ENCODE results near the gene RNF220.
A peak's percentile ranks its signal among the peaks of the same experiment; 100 is the strongest.

RNF220 gene

DNA sequence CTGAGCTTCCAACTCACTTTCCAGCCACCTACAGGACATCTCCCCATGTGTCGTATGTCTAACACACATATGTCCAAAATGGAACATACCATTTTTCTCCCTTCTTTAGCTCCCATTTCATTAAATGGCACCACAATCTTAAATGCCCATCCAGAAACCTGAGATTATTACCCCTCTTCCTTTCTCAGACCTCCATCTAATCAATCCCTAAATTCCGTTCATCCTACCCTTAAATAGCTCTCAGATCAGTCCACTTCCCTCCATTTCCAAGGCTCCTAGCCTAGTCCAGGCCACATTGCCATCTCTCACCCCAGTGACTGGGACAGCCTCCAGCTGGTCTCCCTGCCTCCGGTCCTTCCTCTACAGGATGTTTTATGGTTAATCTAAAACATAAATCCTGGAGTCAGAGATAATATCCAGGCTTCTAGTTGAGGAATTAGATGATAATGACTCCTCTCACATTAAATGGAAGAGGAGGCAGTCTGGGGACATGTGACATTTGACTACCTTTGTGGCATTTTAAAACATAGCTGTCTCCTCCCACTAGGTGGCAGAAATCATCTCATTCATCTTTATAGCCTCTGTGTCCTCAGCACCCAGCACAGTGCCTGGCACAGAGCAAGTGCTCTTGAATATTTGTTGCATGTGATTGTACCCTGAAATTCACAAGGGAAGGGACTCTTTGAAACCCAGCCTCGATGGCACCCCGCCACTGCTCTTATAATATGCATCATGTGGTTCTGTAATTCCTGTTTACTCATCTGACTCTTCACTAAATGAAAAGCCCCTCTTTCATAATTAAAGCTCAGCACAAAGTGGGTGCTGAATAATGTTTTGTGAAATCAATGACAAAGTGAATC is 166.9 kb downstream of the RNF220 start:
- no peak for FAIRE-seq
- no peak for DNase-seq (ENCODE audit: insufficient read length, low spot score)

- FAIRE-seq: no peak
- no peak for DNase-seq (ENCODE audit: insufficient read length, low spot score)
Observed at GRCh38 chr1:44572572-44572879, 167.5 kb downstream of the RNF220 start.

GRCh38 chr1:44575396-44575795 is 170.3 kb downstream of the RNF220 start:
- DNase-seq (ENCODE audit: insufficient read length, low spot score) (no peak), FAIRE-seq (no peak)

DNA sequence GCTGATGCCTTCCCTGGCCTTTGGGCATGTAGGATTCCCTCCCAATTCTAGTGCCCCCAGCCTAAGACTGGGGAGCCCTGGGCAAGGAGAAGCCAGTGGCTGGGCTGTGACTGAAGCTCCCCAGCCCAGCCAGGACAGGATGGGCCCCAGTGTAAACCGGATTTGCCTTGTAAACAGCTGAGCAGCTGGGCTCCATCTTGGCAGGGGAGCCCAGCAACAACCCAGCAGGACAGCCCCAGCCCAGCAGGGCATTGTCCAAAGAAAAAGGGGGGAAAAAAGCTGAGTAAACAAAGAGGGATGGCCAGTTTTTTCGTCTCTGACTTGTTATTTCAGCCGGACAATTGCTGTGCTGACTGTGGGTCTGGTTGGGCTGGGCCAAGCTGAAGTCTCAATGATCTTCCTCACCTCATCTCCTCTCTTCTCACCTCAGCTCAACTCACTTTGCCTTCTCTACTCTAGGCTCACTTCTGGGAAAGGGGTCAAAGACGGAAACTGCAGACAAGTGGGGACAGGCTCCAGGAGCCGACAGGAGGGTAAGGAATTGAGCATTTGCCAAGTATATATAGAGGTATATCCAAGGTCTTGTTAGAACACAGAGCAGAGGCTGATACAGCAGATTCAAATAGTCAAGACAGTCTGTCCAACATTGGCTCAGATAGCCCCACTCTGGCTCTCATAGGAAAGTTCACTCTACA is 171.5 kb downstream of the RNF220 start:
- no peak for FAIRE-seq
- no peak for DNase-seq (ENCODE audit: insufficient read length, low spot score)

DNA sequence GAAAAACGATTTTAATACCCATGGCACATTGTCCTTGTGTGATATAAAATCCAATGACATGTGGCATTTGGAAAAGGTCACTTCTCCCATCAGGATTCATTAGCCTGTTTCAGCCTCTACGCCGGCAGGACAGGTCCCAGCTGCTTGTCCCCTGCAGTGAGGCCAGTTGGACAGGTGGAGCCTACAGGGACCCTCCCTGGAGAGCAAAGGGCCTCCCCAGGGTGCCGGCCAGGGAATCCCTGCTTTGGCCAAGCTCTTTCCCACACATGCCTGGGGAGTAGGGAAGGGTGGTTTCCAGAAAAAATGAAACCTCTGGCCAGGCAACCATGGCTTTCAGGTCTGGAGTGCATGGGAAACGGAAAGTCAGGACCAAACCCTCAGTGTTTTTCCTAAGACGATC is 176.2 kb downstream of the RNF220 start:
- FAIRE-seq (no peak), DNase-seq (ENCODE audit: insufficient read length, low spot score) (no peak)

GRCh38 chr1:44584167-44584566 is 179.1 kb downstream of the RNF220 start:
- FAIRE-seq: no peak
- no peak for DNase-seq (ENCODE audit: insufficient read length, low spot score)

DNA sequence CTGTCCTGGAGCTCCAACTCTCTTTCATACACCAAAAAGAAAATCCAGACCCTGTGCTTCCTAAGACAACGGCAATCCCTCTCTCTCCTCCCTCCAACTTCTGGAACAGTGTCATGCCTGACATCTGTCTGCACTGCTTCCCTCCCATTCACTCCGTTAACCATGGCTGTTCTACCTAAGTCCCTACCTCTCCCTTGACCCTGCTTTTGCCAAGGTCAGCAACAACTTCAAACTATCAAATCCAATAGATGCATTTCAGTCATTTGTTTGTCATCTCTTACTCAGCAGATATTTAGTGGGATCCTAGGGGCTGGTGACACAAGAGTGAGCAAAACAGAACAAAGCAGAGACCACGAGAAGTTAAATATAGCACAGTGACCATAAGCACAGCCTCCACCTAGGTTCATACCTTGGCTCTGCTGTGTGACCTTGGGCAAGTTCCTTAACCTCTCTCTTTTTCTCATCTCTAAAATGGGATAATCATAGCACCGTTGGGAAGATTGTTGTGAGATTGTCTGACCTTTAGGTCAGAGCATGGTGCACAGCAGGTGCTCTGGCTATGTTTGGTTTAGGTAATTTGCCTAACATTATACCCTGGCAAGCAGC is 180.4 kb downstream of the RNF220 start:
- FAIRE-seq: no peak

DNA sequence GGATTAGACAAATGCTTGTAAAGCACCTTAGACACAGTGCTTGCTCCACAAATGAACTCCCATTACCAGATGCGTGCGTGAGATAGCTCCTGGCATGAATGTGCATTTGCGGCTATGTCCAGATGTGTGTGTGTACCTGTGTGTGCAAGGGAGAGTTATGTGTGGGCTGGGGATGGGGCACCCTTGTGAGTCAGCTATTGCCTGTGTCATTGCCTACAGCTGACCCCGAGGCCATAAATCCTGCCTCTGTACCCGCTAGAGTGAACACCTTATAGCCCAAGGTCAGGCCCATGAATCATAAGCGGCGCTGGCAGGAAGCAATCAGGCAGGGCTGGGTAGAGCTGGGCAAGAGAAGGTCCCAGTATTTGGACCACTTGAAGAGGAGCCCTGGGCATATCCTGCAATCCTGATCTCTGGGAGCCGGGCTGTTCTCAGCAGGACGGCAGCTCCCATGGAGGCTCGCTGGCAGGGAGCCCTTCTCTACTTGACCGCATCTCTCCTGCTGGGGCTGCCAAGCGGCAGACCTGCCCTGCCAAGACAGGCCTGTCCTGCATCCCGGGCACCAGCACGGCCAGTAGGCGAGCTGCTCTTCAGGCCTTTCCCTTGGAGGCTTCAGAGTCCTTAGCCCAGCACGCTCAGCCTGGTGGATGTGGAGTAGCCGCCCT is 182.9 kb downstream of the RNF220 start:
- no peak for FAIRE-seq
- DNase-seq (ENCODE audit: insufficient read length, low spot score): no peak

More for the DNA sequence above, 180.4 kb downstream of the RNF220 start:
- DNase-seq (ENCODE audit: insufficient read length, low spot score): no peak

DNA sequence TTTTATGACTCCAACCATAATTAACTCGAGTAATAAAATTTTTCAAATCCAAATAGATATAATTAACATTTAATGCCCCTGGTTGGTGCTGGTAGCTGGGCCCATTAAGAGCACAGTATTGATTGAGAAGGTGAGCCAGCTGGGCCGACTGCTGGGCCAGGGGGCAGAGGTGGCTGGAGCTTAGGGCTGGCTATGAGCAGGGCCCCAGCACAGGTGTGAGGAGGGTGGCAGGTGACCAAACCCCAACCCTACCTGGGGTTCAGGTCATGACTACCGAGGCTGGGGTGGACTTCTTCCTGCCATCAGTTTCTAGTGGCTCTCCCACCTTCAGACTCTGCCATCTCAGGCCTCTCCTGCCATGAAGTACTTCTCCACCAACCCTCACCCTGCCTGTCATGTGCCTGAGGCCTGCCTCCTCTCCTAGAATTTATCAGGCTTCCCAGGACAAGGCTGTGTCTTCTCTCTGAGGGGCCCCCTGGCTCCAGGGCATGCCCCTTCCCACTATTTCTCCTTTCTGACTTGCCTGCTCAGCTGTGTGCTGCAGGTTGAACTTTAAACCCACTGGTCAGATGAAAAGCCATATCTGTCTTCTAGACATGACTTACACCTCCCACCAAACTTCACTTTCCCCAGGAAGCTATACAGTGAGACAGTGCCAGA is 183.6 kb downstream of the RNF220 start:
- no peak for DNase-seq (ENCODE audit: insufficient read length, low spot score)
- FAIRE-seq: no peak

GRCh38 chr1:44590475-44590874 is 185.4 kb downstream of the RNF220 start:
- DNase-seq (ENCODE audit: insufficient read length, low spot score): no peak
- FAIRE-seq: no peak

- no peak for DNase-seq (ENCODE audit: insufficient read length, low spot score)
- no peak for FAIRE-seq
Observed at GRCh38 chr1:44591381-44591780, 186.3 kb downstream of the RNF220 start.

- no peak for FAIRE-seq
Observed at GRCh38 chr1:44592208-44593145, 187.4 kb downstream of the RNF220 start.

DNA sequence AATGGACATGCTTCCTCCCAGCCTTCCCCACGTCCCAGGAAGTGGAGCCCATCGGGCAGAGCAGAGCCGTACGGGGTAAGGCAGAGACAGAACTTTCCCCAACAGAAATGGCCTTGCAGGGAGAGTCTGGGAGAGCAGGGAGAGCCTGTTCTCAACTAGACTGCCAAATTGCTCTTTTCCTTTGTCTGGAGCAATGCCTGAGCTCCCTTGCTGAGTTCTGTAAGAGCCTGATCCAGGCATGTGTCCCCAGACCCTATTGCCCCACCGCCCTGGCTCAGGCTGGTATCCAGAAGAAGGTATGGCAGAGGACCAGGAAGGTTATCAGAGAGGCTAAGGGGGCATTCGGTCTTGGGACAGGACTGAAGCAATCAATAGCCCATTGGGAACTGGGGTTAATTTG is 189.3 kb downstream of the RNF220 start:
- DNase-seq (ENCODE audit: insufficient read length, low spot score) (no peak), FAIRE-seq (no peak)

More at GRCh38 chr1:44592208-44593145, 187.4 kb downstream of the RNF220 start:
- DNase-seq (ENCODE audit: insufficient read length, low spot score): no peak

DNA sequence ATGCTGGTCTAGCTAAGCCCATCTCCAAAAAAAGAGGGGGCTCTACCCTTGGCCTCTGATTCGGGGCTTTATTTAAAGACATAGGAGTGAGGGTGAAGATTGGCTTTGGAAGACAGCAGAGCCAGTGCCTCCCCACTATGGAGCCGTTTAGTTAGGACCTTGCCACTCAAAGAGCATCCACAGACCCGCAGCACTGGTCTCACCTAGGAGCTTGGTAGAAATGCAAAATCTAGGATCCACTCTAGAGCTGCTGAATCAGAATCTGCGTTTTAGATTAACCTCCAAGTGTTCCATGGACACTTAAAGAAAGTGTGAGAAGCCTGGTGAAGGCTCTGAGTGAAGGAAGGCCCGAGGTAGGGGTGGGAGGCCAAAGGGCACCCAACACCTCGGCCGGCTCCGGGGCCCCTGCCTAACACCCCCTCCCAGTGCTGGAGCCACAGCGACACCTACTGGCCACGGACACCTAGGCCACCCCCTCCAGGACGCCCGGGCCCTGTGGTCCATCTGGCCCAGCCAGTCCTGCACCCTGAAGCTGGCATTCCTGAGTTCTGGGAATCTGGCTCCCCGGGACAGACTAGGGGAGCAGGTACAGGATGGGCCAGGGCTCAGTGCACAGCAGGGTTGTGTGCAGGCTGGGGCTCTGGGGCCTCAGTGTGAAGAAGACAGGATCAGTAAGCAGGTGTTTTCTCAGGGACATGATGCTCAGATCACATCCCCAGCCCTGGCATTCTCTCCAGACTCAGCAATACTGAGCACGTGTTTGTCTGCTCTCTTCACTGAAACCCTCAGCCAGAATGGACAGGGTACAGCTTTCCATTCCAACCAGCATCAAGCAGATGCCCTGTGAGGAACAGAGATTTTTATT is 190.0 kb downstream of the RNF220 start:
- peak; percentile 28 for FAIRE-seq

DNA sequence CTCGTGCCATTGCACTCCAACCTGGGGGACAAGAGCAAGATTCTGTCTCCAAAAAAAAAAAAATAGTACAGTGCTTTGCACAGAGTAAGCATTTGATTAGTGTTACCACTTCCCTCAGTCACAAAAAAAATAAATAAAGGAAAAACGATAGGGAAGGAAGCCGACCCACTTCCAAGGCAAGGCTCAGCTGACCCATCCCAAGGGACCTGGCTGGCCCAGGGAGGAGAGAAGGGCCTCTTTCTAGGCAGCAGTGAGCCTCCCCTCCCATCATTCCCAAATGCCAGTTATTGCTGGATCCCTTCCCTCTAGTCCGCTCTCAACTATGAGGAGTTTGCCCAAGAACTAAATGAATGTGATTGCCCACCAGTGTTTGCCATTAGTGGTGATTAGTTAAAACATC is 191.5 kb downstream of the RNF220 start:
- FAIRE-seq (no peak), DNase-seq (ENCODE audit: insufficient read length, low spot score) (no peak)

More for the DNA sequence above, 190.0 kb downstream of the RNF220 start:
- peak; percentile 77 for DNase-seq (ENCODE audit: insufficient read length, low spot score)

DNA sequence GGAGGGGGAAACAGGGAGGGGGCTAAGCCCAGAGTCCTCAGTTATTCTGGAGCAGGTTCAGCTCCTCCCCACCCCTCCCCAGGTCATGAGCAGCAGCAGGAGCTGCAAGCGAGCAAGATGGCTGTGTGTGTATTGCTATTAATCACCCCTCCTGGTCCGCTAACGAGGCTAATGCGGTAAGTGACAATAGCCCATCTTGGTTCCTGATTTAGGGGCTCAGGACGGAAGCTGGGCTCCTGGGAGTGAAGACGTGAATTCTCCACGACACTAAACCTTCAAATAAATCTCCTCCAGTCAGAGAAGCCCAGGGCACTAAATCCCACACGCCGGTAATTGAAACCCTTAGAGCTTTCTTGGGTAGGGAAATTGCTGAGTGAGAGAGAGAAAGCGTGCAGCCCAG is 193.1 kb downstream of the RNF220 start:
- DNase-seq (ENCODE audit: insufficient read length, low spot score) (no peak), FAIRE-seq (no peak)

DNA sequence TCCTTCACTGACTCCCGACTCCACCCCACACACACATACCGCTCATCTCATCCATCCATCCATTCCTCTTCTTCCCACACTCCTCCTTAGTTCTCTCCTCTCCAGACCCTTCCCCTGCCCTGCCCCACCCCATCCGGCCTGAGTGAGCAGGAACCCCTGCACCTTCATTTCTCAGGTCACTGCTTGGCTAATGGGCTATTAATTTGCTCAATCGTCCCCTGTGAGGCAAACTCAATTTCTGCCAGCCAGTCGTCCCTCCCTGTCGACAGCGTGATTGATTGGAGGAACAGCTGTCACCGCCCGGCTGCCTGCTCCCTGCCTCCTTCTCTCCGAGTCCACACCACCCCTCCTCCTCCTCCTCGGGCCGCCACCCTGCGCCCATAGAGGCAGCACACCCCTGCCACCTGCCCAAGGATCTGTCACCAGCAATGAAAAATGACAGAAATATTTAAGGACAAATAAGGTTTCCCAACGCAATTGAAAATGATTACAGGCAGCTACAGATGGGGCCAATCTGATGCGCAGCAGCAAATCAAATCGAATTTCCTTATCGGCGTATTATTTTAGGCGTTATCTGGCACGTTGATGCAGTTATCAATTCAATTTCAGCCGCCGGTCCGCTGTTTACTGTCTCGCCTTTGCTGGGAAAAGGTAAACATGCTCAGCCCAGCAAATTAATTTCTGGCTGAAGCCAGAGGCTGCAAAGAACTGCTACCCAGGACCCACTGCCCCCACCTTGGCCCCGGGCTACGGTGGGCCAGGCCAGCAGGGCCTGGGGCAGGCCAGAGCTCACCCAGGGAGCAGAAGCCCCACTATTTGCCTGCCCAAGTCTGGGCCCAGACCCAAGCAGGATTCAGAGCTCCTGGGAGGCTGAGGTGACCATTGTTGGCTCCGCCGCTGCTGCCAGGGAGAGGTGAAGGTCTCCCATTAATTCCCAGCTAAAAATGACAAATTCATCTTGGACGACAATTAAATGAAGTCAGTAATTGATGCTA is 197.9 kb downstream of the RNF220 start:
- no peak for DNase-seq (ENCODE audit: insufficient read length, low spot score)
- FAIRE-seq: no peak
